H1 (cell line): Measurements from ENCODE around the gene NME1. TPM values are rescaled to one million over a fixed set of nuclear protein-coding genes. Genes with fewer than 3 reads are reported as not detected.

Experiments used
- CTCF ChIA-PET: fragments of 300-600 bp; sonication (Branson Sonifier 250); formaldehyde crosslinking; loops from one replicate; lab custom pipeline; 2021; ENCODE audit not compliant: partially characterized antibody; lab: Charles Lee
- POLR2A ChIA-PET: fragments of 300-600 bp; sonication (Branson Sonifier 250); formaldehyde crosslinking; loops from one replicate; lab custom pipeline; 2021; ENCODE audit warnings: inconsistent platforms; ENCODE audit not compliant: partially characterized antibody; lab: Charles Lee
- DNase-seq, 2 experiments: peaks; one replicate each; pipeline versions ENCODE4 v3.0.0 to v3.0.0-alpha.2; 2010 to 2022; ENCODE audit warnings: low spot score in 2 of 2, low read depth in 1 of 2, mixed read lengths in 1 of 2
- FAIRE-seq: peaks from 2 replicates; lab custom pipeline; 2011; peaks lifted over from hg19 to GRCh38; lab: Jason Lieb, UNC
- H2AFZ ChIP-seq: 2 replicates; pipeline ENCODE4 v1.8.1; 2012; ENCODE audit warnings: low read length, inconsistent platforms
- H2AK5ac ChIP-seq: 2 replicates; pipeline ENCODE4 v1.6.1; 2013; ENCODE audit warnings: low read depth, low read length
- H2BK120ac ChIP-seq: replicated peaks from 2 replicates; pipeline ENCODE3; 2013; ENCODE audit warnings: low read depth, low read length, inconsistent platforms
- H2BK12ac ChIP-seq: 2 replicates; pipeline ENCODE4 v1.6.1; 2013; ENCODE audit warnings: low read depth, low read length
- H2BK15ac ChIP-seq: 2 replicates; pipeline ENCODE4 v1.6.1; 2013; ENCODE audit warnings: low read length
- H2BK20ac ChIP-seq: 2 replicates; pipeline ENCODE4 v1.6.1; 2013; ENCODE audit warnings: low read length
- H2BK5ac ChIP-seq: 2 replicates; pipeline ENCODE4 v1.6.1; 2013; ENCODE audit warnings: low read depth, low read length
- H3K14ac ChIP-seq: 2 replicates; pipeline ENCODE4 v1.6.1; 2013; ENCODE audit warnings: inconsistent platforms; ENCODE audit not compliant: insufficient read length
- H3K18ac ChIP-seq: 2 replicates; pipeline ENCODE4 v1.6.1; 2013; ENCODE audit warnings: low read length; ENCODE audit errors: extremely low read depth
- H3K23ac ChIP-seq: 2 replicates; pipeline ENCODE4 v1.6.1; 2013; ENCODE audit warnings: inconsistent platforms; ENCODE audit not compliant: insufficient read length
- H3K23me2 ChIP-seq: 2 replicates; pipeline ENCODE4 v1.6.1; 2013; ENCODE audit warnings: low read depth, low read length
- H3K27ac ChIP-seq: 2 replicates; pipeline ENCODE4 v1.6.1; 2011; ENCODE audit warnings: low read depth, low read length, inconsistent platforms
- H3K27me3 ChIP-seq, 4 experiments: replicated peaks in 1 of 4; 1 replicate in 1 of 4; 2 replicates in 3 of 4; pipeline versions ENCODE4 v1.6.1 to v1.8.1; 2011 to 2013; ENCODE audit warnings: low read length in 3 of 4, mild to moderate bottlenecking in 3 of 4, inconsistent platforms in 2 of 4, mixed read lengths in 2 of 4, moderate library complexity in 1 of 4; ENCODE audit not compliant: control insufficient read depth in 3 of 4, insufficient read depth in 3 of 4; ENCODE audit errors: extremely low read depth in 1 of 4
- H3K36me3 ChIP-seq, 4 experiments: 2 replicates each; pipeline versions ENCODE4 v1.6.1 to v1.8.1; 2011 to 2013; ENCODE audit warnings: mild to moderate bottlenecking in 4 of 4, low read length in 3 of 4, moderate library complexity in 2 of 4, control low read depth in 1 of 4, inconsistent platforms in 1 of 4; ENCODE audit not compliant: insufficient read depth in 4 of 4, control insufficient read depth in 2 of 4
- H3K4ac ChIP-seq: replicated peaks from 2 replicates; pipeline ENCODE3; 2013; ENCODE audit warnings: low read length, low read depth, mixed read lengths, inconsistent platforms; ENCODE audit not compliant: insufficient read length
- H3K4me1 ChIP-seq, 4 experiments: replicated peaks in 1 of 4; 1 replicate in 1 of 4; 2 replicates in 3 of 4; pipeline versions ENCODE4 v1.6.1 to v1.8.1; 2011 to 2013; ENCODE audit warnings: low read length in 3 of 4, inconsistent platforms in 2 of 4, mixed read lengths in 1 of 4; ENCODE audit not compliant: insufficient read depth in 4 of 4, control insufficient read depth in 3 of 4
- H3K4me2 ChIP-seq, 2 experiments: 2 replicates each; pipeline versions ENCODE4 v1.6.1 to v1.8.1; 2011 to 2013; ENCODE audit warnings: low read depth in 2 of 2, low read length in 2 of 2, control low read depth in 1 of 2, inconsistent platforms in 1 of 2, mild to moderate bottlenecking in 1 of 2; ENCODE audit not compliant: insufficient read depth in 1 of 2
- H3K4me3 ChIP-seq, 4 experiments: fragments of 200-600, 300-600 bp in 1 of 4; sonication (generic), shearing (Covaris generic), sonication (Bioruptor Twin) in 1 of 4; 2 replicates each; pipeline versions ENCODE4 v1.5.1 to v1.8.1; 2011 to 2016; ENCODE audit warnings: low read length in 4 of 4, low read depth in 3 of 4, control low read depth in 2 of 4, inconsistent platforms in 2 of 4, mild to moderate bottlenecking in 2 of 4, mixed read lengths in 1 of 4, moderate library complexity in 1 of 4; ENCODE audit not compliant: insufficient read depth in 2 of 4; ENCODE audit errors: extremely low read depth in 1 of 4
- H3K56ac ChIP-seq: replicated peaks from 2 replicates; pipeline ENCODE3; 2013; ENCODE audit warnings: low read depth, mild to moderate bottlenecking, mixed read lengths, low read length, inconsistent platforms; ENCODE audit not compliant: insufficient read length
- H3K79me1 ChIP-seq: 2 replicates; pipeline ENCODE4 v1.6.1; 2013; ENCODE audit warnings: low read depth, low read length, control low read depth
- H3K79me2 ChIP-seq, 2 experiments: 2 replicates each; pipeline versions ENCODE4 v1.6.1 to v1.8.1; 2012 to 2013; ENCODE audit warnings: low read length in 2 of 2, mild to moderate bottlenecking in 2 of 2, inconsistent platforms in 1 of 2; ENCODE audit not compliant: insufficient read depth in 2 of 2, control insufficient read depth in 1 of 2
- H3K9ac ChIP-seq, 4 experiments: replicated peaks in 1 of 4; 1 replicate in 1 of 4; 2 replicates in 3 of 4; pipeline versions ENCODE4 v1.6.1 to v1.8.1; 2011 to 2013; ENCODE audit warnings: low read depth in 3 of 4, low read length in 3 of 4, control low read depth in 2 of 4, mild to moderate bottlenecking in 2 of 4, moderate library complexity in 2 of 4, inconsistent platforms in 1 of 4; ENCODE audit errors: extremely low read depth in 1 of 4
- H3K9me3 ChIP-seq, 2 experiments: 2 replicates each; pipeline versions ENCODE4 v1.6.1 to v1.8.1; 2012 to 2013; ENCODE audit warnings: mild to moderate bottlenecking in 2 of 2, moderate library complexity in 2 of 2, control low read depth in 1 of 2, inconsistent platforms in 1 of 2, low read depth in 1 of 2, low read length in 1 of 2, mixed read lengths in 1 of 2; ENCODE audit not compliant: insufficient read depth in 2 of 2
- H4K20me1 ChIP-seq, 2 experiments: replicated peaks in 1 of 2; 2 replicates each; pipeline versions ENCODE3 to v1.8.1; 2011 to 2013; ENCODE audit warnings: inconsistent platforms in 2 of 2, low read length in 2 of 2, mild to moderate bottlenecking in 1 of 2; ENCODE audit not compliant: insufficient read depth in 2 of 2, control insufficient read depth in 1 of 2
- H4K5ac ChIP-seq: 2 replicates; pipeline ENCODE4 v1.6.1; 2013; ENCODE audit warnings: low read length, low read depth, mixed read lengths, inconsistent platforms; ENCODE audit not compliant: insufficient read length
- H4K8ac ChIP-seq: 2 replicates; pipeline ENCODE4 v1.8.0; 2013; ENCODE audit warnings: mild to moderate bottlenecking, moderate library complexity, low read length, inconsistent platforms; ENCODE audit not compliant: insufficient read depth; ENCODE audit errors: extremely low read depth
- H4K91ac ChIP-seq: replicated peaks from 2 replicates; pipeline ENCODE3; 2013; ENCODE audit warnings: low read length, mixed read lengths, inconsistent platforms; ENCODE audit not compliant: insufficient read length
- ATF2 ChIP-seq: IDR thresholded peaks from 2 replicates; pipeline ENCODE4 v1.6.1; 2012; ENCODE audit warnings: low read length, inconsistent platforms
- EGR1 ChIP-seq: IDR thresholded peaks from 2 replicates; pipeline ENCODE4 v1.6.1; 2011; ENCODE audit warnings: low read depth, low read length, borderline replicate concordance
- EZH2 ChIP-seq: fragments of 200-600 bp; sonication (generic); IDR thresholded peaks from 2 replicates; pipeline ENCODE4 v1.7.1; 2012; ENCODE audit warnings: low read depth, mild to moderate bottlenecking, moderate library complexity, low read length, inconsistent platforms; ENCODE audit not compliant: severe bottlenecking
- HDAC2 ChIP-seq, 2 experiments: fragments of 300-600 bp in 1 of 2; sonication (generic) in 1 of 2; IDR thresholded peaks; 2 replicates each; pipeline ENCODE4 v1.6.1; 2011 to 2012; ENCODE audit warnings: low read depth in 2 of 2, low read length in 2 of 2, mild to moderate bottlenecking in 2 of 2, moderate library complexity in 2 of 2, borderline replicate concordance in 1 of 2, inconsistent platforms in 1 of 2
- JUN ChIP-seq: IDR thresholded peaks from 2 replicates; pipeline ENCODE4 v1.6.1; 2011; ENCODE audit warnings: low read depth, mild to moderate bottlenecking, improper control_type of control experiment, low read length
- POLR2AphosphoS5 ChIP-seq: IDR thresholded peaks from 2 replicates; pipeline ENCODE4 v1.6.1; 2011; ENCODE audit warnings: low read depth, low read length
- RBBP5 ChIP-seq: IDR thresholded peaks from 2 replicates; pipeline ENCODE4 v1.7.1; 2012; ENCODE audit warnings: low read depth, mild to moderate bottlenecking, inconsistent platforms, low read length, moderate library complexity, borderline replicate concordance
- SIN3A ChIP-seq, 2 experiments: IDR thresholded peaks in 1 of 2; conservative IDR thresholded peaks in 1 of 2; 2 replicates each; pipeline ENCODE4 v1.6.1; 2011 to 2012; ENCODE audit warnings: low read length in 2 of 2, improper control_type of control experiment in 1 of 2, low read depth in 1 of 2, mild to moderate bottlenecking in 1 of 2
- SP2 ChIP-seq: IDR thresholded peaks from 2 replicates; pipeline ENCODE4 v1.6.1; 2012; ENCODE audit warnings: mild to moderate bottlenecking, low read length, inconsistent platforms
- TCF12 ChIP-seq: IDR thresholded peaks from 2 replicates; pipeline ENCODE4 v1.6.1; 2011; ENCODE audit warnings: low read depth, mild to moderate bottlenecking, low read length
- WGBS, 2 experiments: shearing (Covaris generic) in 1 of 2; methylation state at CpG; one replicate each; pipeline versions ENCODE4 v1.1.6 to v1.1.7; 2013 to 2015; ENCODE audit warnings: low lambda C conversion rate in 2 of 2, mixed read lengths in 2 of 2, inconsistent platforms in 1 of 2, low coverage in 1 of 2, missing lambda C conversion rate in 1 of 2; ENCODE audit not compliant: insufficient replicate concordance in 2 of 2, insufficient coverage in 1 of 2, insufficient read length in 1 of 2; ENCODE audit errors: extremely low coverage in 1 of 2, missing lambda C conversion rate in 1 of 2; 5-methylcytosine and 5-hydroxymethylcytosine counted together
- polyA plus RNA-seq, 7 experiments: library from polyadenylated mRNA; depleted of rRNA in 3 of 7; stranded (reverse) in 5 of 7; unstranded in 2 of 7; fragments of >200 nt in 5 of 7; fragments of 200-250 nt in 2 of 7; gene quantifications; 1 replicate in 5 of 7; 2 replicates in 1 of 7; 4 replicates in 1 of 7; pipeline versions ENCODE4 v1.2.1 to v1.2.3, GENCODE V29; 2011 to 2013; ENCODE audit warnings: missing spikeins in 2 of 7, mixed read lengths in 2 of 7
- total RNA-seq: library from RNA; stranded (reverse); fragmentation: NEBNext Ultra II Directional; extraction: Animal tissue kit (Norgen Biotek cat#: 25700); gene quantifications from 2 replicates; pipeline ENCODE4 v1.2.1, GENCODE V29; 2021
- TF ChIP-seq, protein P1 (sequence below): IDR thresholded peaks from 2 replicates; pipeline ENCODE4 v1.6.1; 2011; ENCODE audit warnings: low read depth, mild to moderate bottlenecking, low read length; ENCODE audit not compliant: insufficient read depth

The NME1 gene
- total and polyA plus RNA-seq, 2 of the 8 experiments (the other 6 are each of a cell fraction or from before 2014, with no cell fraction given) = 307 to 380 TPM

DNA sequence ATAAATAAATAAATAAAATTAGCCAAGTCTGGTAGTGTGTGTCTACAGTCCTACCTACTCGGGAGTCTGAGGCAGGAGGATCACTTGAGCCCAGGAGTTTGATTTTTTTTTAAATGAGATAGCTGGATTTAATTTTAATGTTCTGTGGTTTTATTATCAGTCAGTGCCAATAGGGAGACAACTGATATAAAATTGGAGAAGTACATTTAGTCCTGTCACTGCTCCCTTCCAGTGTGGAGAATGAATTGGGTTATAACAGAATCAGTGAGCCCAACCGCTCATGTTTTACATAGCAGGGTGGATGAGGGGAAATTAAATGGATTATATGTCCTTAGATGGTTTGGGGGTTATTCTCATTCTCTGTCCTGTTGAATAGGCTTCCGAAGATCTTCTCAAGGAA, 6.2 kb downstream of the NME1 start:
- H3K14ac ChIP-seq = no peak overlapping the region
- H2BK20ac ChIP-seq = no peak overlapping the region
- no peak overlapping the region for H2BK5ac ChIP-seq
- no peak overlapping the region for H3K9ac ChIP-seq
- H3K4me3 ChIP-seq = no peak overlapping the region
- 93% methylated on average over 3 of the region's 3 CpGs; no CpG with 5 or more reads in 1 of the 2 experiments for WGBS, 2 experiments
- H3K23me2 ChIP-seq = no peaks in the 10 kb centered on the region
- H2BK12ac ChIP-seq = no peak overlapping the region
- no peaks in the 10 kb centered on the region for H3K9me3 ChIP-seq
- H3K27me3 ChIP-seq = no peaks in the 10 kb centered on the region
- CTCF ChIA-PET = interaction anchor here (0.6 kb wide), 1 partner anchor 102 kb away, joined by 3 read pairs; no protein-coding TSS in a partner anchor
- no peak overlapping the region for H3K27ac ChIP-seq
- no peak overlapping the region for H3K4ac ChIP-seq
- no peak overlapping the region for H4K5ac ChIP-seq
- H3K79me2 ChIP-seq = peaks cover 2 to 41% of the 10 kb centered on the region in 2 experiments; a peak in 3 of 4 replicates
- peaks cover 9% of the 10 kb centered on the region for H3K79me1 ChIP-seq
- H4K20me1 ChIP-seq = peaks cover 0 to 6% of the 10 kb centered on the region in 2 experiments
- H4K8ac ChIP-seq = no peak overlapping the region
- DNase-seq (no peak), FAIRE-seq (no peak)
- H2AFZ ChIP-seq = no peak overlapping the region
- POLR2A ChIA-PET = interaction anchor here (0.6 to 1.4 kb wide), 2 partner anchors 39 to 99 kb away, joined by 3 read pairs; no protein-coding TSS in a partner anchor
- no peak overlapping the region for H4K91ac ChIP-seq
- H3K36me3 ChIP-seq = peaks cover 28 to 57% (median 48%) of the 10 kb centered on the region in 4 experiments
- H2AK5ac ChIP-seq = no peak overlapping the region
- H2BK120ac ChIP-seq = no peak overlapping the region
- H3K56ac ChIP-seq = no peak overlapping the region
- H3K4me2 ChIP-seq = no peak overlapping the region
- no peak overlapping the region for H2BK15ac ChIP-seq
- H3K23ac ChIP-seq = no peak overlapping the region
- H3K4me1 ChIP-seq = no peaks in the 10 kb centered on the region; a peak in 2 of 7 replicates
- H3K18ac ChIP-seq = no peak overlapping the region
- no peak for TF ChIP-seq JUN
- no peak for TF ChIP-seq POLR2AphosphoS5
- TF ChIP-seq, protein P1, sequence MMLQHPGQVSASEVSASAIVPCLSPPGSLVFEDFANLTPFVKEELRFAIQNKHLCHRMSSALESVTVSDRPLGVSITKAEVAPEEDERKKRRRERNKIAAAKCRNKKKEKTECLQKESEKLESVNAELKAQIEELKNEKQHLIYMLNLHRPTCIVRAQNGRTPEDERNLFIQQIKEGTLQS = no peak
- TF ChIP-seq SIN3A (conservative IDR thresholded peaks at IDR 0.05 in 1 of 2, IDR thresholded peaks at IDR 0.05 in 1 of 2; ENCODE audit: low read depth in 1 of 2, low read length in 2 of 2) = no peak
- no peak for TF ChIP-seq EGR1
- TF ChIP-seq HDAC2 (IDR thresholded peaks at IDR 0.05; ENCODE audit: borderline replicate concordance in 1 of 2, low read depth in 2 of 2, low read length in 2 of 2) = no peak
- no peak for TF ChIP-seq SP2
- no peak for TF ChIP-seq EZH2
- no peak for TF ChIP-seq ATF2
- no peak for TF ChIP-seq TCF12
- no peak for TF ChIP-seq RBBP5
